Effector memory CD4-positive, alpha-beta T cell (primary cell): ENCODE results near the gene DHRS12.

Source experiments
- DNase-seq, 3 donors: peaks; one replicate each; pipeline ENCODE4 v3.0.0-alpha.2; 2020
- H3K27ac ChIP-seq: 2 replicates; pipeline ENCODE4 v1.7.0; 2013; ENCODE audit warnings: mild to moderate bottlenecking, low read length, moderate library complexity; ENCODE audit not compliant: insufficient read depth, poor library complexity, severe bottlenecking
- H3K27me3 ChIP-seq: replicated peaks from 2 replicates; pipeline ENCODE4 v1.7.0; 2013; ENCODE audit warnings: mild to moderate bottlenecking, low read length; ENCODE audit not compliant: insufficient read depth, control insufficient read depth, poor library complexity, severe bottlenecking
- H3K36me3 ChIP-seq: 2 replicates; pipeline ENCODE4 v1.7.0; 2013; ENCODE audit warnings: mild to moderate bottlenecking, low read length, moderate library complexity; ENCODE audit not compliant: control insufficient read depth, insufficient read depth
- H3K4me1 ChIP-seq: 2 replicates; pipeline ENCODE4 v1.7.0; 2013; ENCODE audit warnings: low read length, mild to moderate bottlenecking; ENCODE audit not compliant: control insufficient read depth, insufficient read depth, poor library complexity, severe bottlenecking
- H3K4me3 ChIP-seq: 2 replicates; pipeline ENCODE4 v1.7.0; 2013; ENCODE audit warnings: low read length, low read depth, mild to moderate bottlenecking; ENCODE audit not compliant: insufficient read depth, poor library complexity, severe bottlenecking
- H3K9me3 ChIP-seq: 2 replicates; pipeline ENCODE4 v1.7.0; 2013; ENCODE audit warnings: mild to moderate bottlenecking, low read length, moderate library complexity; ENCODE audit not compliant: control insufficient read depth

DHRS12 gene

DNA sequence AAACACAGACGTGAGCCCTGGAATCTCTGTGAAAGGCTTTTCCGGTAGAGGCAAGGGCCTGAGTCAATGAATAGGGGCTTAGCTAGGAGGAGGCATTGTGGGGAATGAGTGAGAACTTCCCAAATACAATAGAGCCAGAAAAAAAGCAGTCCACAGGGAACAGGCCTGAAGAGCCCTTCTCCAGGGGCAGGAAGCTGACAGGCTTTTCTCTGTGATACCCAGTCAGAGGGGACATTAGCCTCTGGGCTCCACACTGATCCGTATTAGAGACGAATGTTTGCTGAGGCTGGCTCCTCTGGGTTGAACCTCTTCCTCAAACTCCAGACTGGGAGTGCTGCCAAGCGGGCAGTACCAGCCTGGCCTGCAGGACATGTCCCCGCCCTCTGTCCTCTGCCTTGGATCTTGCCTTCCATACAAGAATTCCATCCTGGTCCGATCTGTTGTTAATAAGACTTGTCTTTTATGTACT is 2.3 kb downstream of the DHRS12 start:
- peaks cover 42% of the 10 kb centered on the region for H3K4me1 ChIP-seq
- no peaks in the 10 kb centered on the region for H3K27me3 ChIP-seq
- peak overlapping the region; percentile 99 for H3K27ac ChIP-seq
- no peak overlapping the region for H3K4me3 ChIP-seq
- peaks cover under 1% of the 10 kb centered on the region for H3K36me3 ChIP-seq
- H3K9me3 ChIP-seq = no peaks in the 10 kb centered on the region
- no peak for DNase-seq

GRCh38 chr13:51800486-51800885 is 3.5 kb downstream of the DHRS12 start:
- H3K9me3 ChIP-seq = no peaks in the 10 kb centered on the region
- no peaks in the 10 kb centered on the region for H3K27me3 ChIP-seq
- no peak overlapping the region for H3K4me3 ChIP-seq
- H3K27ac ChIP-seq = peak overlapping the region; percentile 42
- H3K4me1 ChIP-seq = peaks cover 36% of the 10 kb centered on the region
- DNase-seq = no peak
- H3K36me3 ChIP-seq = peaks cover 5% of the 10 kb centered on the region

DNA sequence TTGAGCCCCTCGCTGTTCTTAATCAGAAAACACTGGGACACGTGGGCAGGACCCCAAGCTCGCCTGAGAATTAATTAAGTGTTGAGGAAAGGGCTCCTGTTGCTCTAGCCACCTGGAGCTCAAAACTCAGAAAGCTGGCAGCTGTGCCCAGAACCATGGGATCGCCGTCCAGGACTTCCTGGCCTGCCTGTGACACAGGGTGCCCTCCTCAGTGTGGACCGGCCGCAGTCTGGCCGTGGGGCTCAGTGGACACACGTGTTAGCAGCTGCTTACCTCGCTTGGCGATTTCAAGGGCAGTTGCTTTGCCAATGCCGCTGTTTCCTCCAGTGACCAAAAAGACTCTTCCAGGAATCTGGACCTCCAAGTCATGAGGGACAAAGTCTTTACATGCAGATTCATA is 4.7 kb downstream of the DHRS12 start:
- no peak for DNase-seq
- Histone ChIP-seq H3K4me3 (no peak overlapping the region), H3K27me3 (no peaks in the 10 kb centered on the region), H3K9me3 (no peaks in the 10 kb centered on the region), H3K4me1 (peaks cover 24% of the 10 kb centered on the region), H3K27ac (no peak overlapping the region), H3K36me3 (peaks cover 5% of the 10 kb centered on the region)

GRCh38 chr13:51797664-51798488 is 6.1 kb downstream of the DHRS12 start:
- Histone ChIP-seq H3K9me3 (no peaks in the 10 kb centered on the region), H3K27ac (no peak overlapping the region), H3K4me3 (no peak overlapping the region), H3K27me3 (no peaks in the 10 kb centered on the region), H3K4me1 (peaks cover 16% of the 10 kb centered on the region), H3K36me3 (peaks cover 5% of the 10 kb centered on the region)
- DNase-seq = peak; percentile 26 to 45 (median 37)

GRCh38 chr13:51796546-51796945 is 7.4 kb downstream of the DHRS12 start:
- Histone ChIP-seq H3K36me3 (peaks cover 5% of the 10 kb centered on the region), H3K27me3 (no peaks in the 10 kb centered on the region), H3K9me3 (no peaks in the 10 kb centered on the region), H3K27ac (no peak overlapping the region), H3K4me1 (peaks cover 3% of the 10 kb centered on the region), H3K4me3 (no peak overlapping the region)
- no peak for DNase-seq

DNA sequence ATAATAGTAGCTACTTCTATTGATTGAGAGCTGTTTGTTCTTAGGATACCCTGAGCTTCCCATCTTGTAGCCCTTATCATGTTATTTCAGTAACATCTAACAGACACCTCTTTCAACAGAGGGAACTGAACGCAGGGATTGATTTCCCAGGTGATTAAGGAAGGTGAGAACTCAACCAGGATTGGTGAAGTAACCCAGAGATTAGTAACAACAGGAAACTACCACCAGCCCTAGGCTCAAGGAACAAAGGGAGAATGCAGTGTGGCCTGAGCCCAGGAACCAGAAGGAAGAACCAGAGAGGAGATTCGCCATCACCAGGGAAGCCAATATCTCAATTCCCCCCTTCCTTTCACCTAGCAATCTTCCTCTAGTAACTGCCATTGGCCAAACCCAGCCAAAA is 8.5 kb downstream of the DHRS12 start:
- H3K27me3 ChIP-seq = no peaks in the 10 kb centered on the region
- H3K4me3 ChIP-seq = no peak overlapping the region
- no peaks in the 10 kb centered on the region for H3K9me3 ChIP-seq
- DNase-seq = no peak
- peaks cover 5% of the 10 kb centered on the region for H3K36me3 ChIP-seq
- no peaks in the 10 kb centered on the region for H3K4me1 ChIP-seq
- no peak overlapping the region for H3K27ac ChIP-seq

GRCh38 chr13:51794964-51795363 is 9.0 kb downstream of the DHRS12 start:
- Histone ChIP-seq H3K27me3 (no peaks in the 10 kb centered on the region), H3K27ac (no peak overlapping the region), H3K9me3 (no peaks in the 10 kb centered on the region), H3K36me3 (peaks cover 5% of the 10 kb centered on the region), H3K4me3 (no peak overlapping the region), H3K4me1 (no peaks in the 10 kb centered on the region)
- DNase-seq = no peak

GRCh38 chr13:51793570-51794271 is 10.2 kb downstream of the DHRS12 start:
- Histone ChIP-seq H3K36me3 (peaks cover 13% of the 10 kb centered on the region), H3K9me3 (no peaks in the 10 kb centered on the region), H3K27me3 (no peaks in the 10 kb centered on the region), H3K27ac (no peak overlapping the region), H3K4me1 (no peaks in the 10 kb centered on the region), H3K4me3 (no peak overlapping the region)
- DNase-seq = no peak

GRCh38 chr13:51786425-51787265 is 17.3 kb downstream of the DHRS12 start:
- H3K27ac ChIP-seq = no peak overlapping the region
- H3K36me3 ChIP-seq = peaks cover 14% of the 10 kb centered on the region
- H3K9me3 ChIP-seq = no peaks in the 10 kb centered on the region
- DNase-seq = no peak
- H3K27me3 ChIP-seq = no peaks in the 10 kb centered on the region
- H3K4me3 ChIP-seq = no peak overlapping the region
- H3K4me1 ChIP-seq = no peaks in the 10 kb centered on the region
